HepG2 (cell line): Measurements from ENCODE around the gene FDXR. TPM values are rescaled to one million over a fixed set of nuclear protein-coding genes. Genes with fewer than 3 reads are reported as not detected.

ENCODE experiments used
- ATAC-seq: fragments of 200-7000 bp; cut with Tn5 transposase; 3 replicates; pipeline ENCODE4 v1.9.1; 2020; ENCODE audit warnings: mild to moderate bottlenecking, moderate library complexity
- BruUV-seq: library from RNA; stranded (reverse); fragments of 400-500 nt; replicated peaks from 2 replicates; lab custom pipeline; 2021; lab: Mats Ljungman, UMichigan
- CTCF ChIA-PET: fragments of 300-600 bp; formaldehyde crosslinking; extraction: SDS; loops from one replicate; lab custom pipeline; 2021; ENCODE audit warnings: low total read pairs, inconsistent platforms, low intra/inter-chr PET ratio; lab: Yijun Ruan, JAX
- POLR2A ChIA-PET: fragments of 350-600 bp; sonication (Branson Sonifier 250); formaldehyde crosslinking; loops from one replicate; lab custom pipeline; 2020; ENCODE audit warnings: antibody characterized with exemption, inconsistent platforms; lab: Yijun Ruan, JAX
- DNase-seq: peaks from one replicate; pipeline ENCODE4 v3.0.0-alpha.2; 2015; ENCODE audit warnings: low spot score
- FAIRE-seq: peaks from 3 replicates; lab custom pipeline; 2011; peaks lifted over from hg19 to GRCh38; lab: Jason Lieb, UNC
- H2AFZ ChIP-seq: one replicate; pipeline ENCODE4 v1.6.1; 2011; ENCODE audit warnings: low read length, inconsistent platforms
- H3K27ac ChIP-seq: fragments of 300-600 bp; 3 replicates; pipeline ENCODE4 v1.8.0; 2011; ENCODE audit warnings: mixed run types, mild to moderate bottlenecking, mixed read lengths, low read length, inconsistent platforms; ENCODE audit not compliant: insufficient read depth; ENCODE audit errors: extremely low read length
- H3K27me3 ChIP-seq, 2 experiments: fragments of 200-600 bp in 1 of 2; 2 replicates in 1 of 2; 3 replicates in 1 of 2; pipeline versions ENCODE4 v1.6.0 to v1.8.0; 2011; ENCODE audit warnings: low read length in 2 of 2, mild to moderate bottlenecking in 2 of 2, moderate library complexity in 2 of 2, inconsistent platforms in 1 of 2; ENCODE audit not compliant: insufficient read depth in 2 of 2, control insufficient read depth in 1 of 2
- H3K36me3 ChIP-seq, 2 experiments: fragments of 200-600 bp in 1 of 2; replicated peaks in 1 of 2; 2 replicates in 1 of 2; 3 replicates in 1 of 2; pipeline versions ENCODE4 v1.5.1 to v1.8.0; 2011; ENCODE audit warnings: low read length in 2 of 2, inconsistent platforms in 1 of 2; ENCODE audit not compliant: insufficient read depth in 2 of 2, control insufficient read depth in 1 of 2
- H3K4me1 ChIP-seq: 2 replicates; pipeline ENCODE4 v1.5.1; 2012; ENCODE audit warnings: low read length, inconsistent platforms; ENCODE audit not compliant: insufficient read depth
- H3K4me2 ChIP-seq: 2 replicates; pipeline ENCODE4 v1.6.0; 2011; ENCODE audit warnings: low read depth, low read length, inconsistent platforms
- H3K4me3 ChIP-seq, 3 experiments: fragments of 200-600 bp in 1 of 3; sonication (generic), shearing (Covaris generic) in 1 of 3; replicated peaks in 1 of 3; 2 replicates each; pipeline ENCODE4 v1.5.1; 2011 to 2016; ENCODE audit warnings: low read length in 3 of 3, inconsistent platforms in 2 of 3, low read depth in 2 of 3, mild to moderate bottlenecking in 2 of 3, control low read depth in 1 of 3, mixed read lengths in 1 of 3; ENCODE audit not compliant: insufficient read depth in 1 of 3
- H3K79me2 ChIP-seq: one replicate; pipeline ENCODE4 v1.6.1; 2011; ENCODE audit warnings: low read length, inconsistent platforms; ENCODE audit not compliant: insufficient read depth
- H3K9ac ChIP-seq: 2 replicates; pipeline ENCODE4 v1.6.0; 2011; ENCODE audit warnings: mild to moderate bottlenecking, low read depth, low read length, inconsistent platforms; ENCODE audit not compliant: insufficient read depth
- H3K9me3 ChIP-seq: 2 replicates; pipeline ENCODE4 v1.5.1; 2012; ENCODE audit warnings: mild to moderate bottlenecking, low read length
- H4K20me1 ChIP-seq: 2 replicates; pipeline ENCODE4 v1.6.0; 2011; ENCODE audit warnings: inconsistent platforms, mild to moderate bottlenecking, low read length, moderate library complexity; ENCODE audit not compliant: insufficient read depth
- BCL3 ChIP-seq: sonication (generic); formaldehyde crosslinking; IDR thresholded peaks from 2 replicates; pipeline ENCODE4 v1.5.1; 2020; ENCODE audit warnings: mild to moderate bottlenecking, missing genetic modification reagents, moderate library complexity
- FOXC1 ChIP-seq: sonication (generic); formaldehyde crosslinking; IDR thresholded peaks from 2 replicates; pipeline ENCODE4 v1.8.0; 2022; ENCODE audit warnings: mild to moderate bottlenecking, missing genetic modification reagents, borderline replicate concordance
- NCOA1 ChIP-seq: sonication (generic); formaldehyde crosslinking; IDR thresholded peaks from 2 replicates; pipeline ENCODE4 v1.9.0; 2021; ENCODE audit warnings: missing genetic modification reagents
- NR2F6 ChIP-seq, 2 experiments: IDR thresholded peaks; 2 replicates each; pipeline ENCODE4 v1.6.1; 2016; ENCODE audit warnings: antibody characterized with exemption in 1 of 2, mild to moderate bottlenecking in 1 of 2
- RARA ChIP-seq: IDR thresholded peaks from 2 replicates; pipeline ENCODE4 v1.6.1; 2016; ENCODE audit warnings: missing genetic modification reagents, missing compliant biosample characterization
- SP5 ChIP-seq: IDR thresholded peaks from 2 replicates; pipeline ENCODE4 v1.6.1; 2016; ENCODE audit warnings: low read depth, borderline replicate concordance
- ZBTB7A ChIP-seq: sonication (generic); formaldehyde crosslinking; IDR thresholded peaks from 2 replicates; pipeline ENCODE4 v1.8.0; 2022; ENCODE audit warnings: mild to moderate bottlenecking, missing genetic modification reagents
- ZNF121 ChIP-seq: sonication (generic); formaldehyde crosslinking; IDR thresholded peaks from 2 replicates; pipeline ENCODE4 v1.5.0; 2020; ENCODE audit warnings: mild to moderate bottlenecking, missing genetic modification reagents
- ZNF17 ChIP-seq: sonication (generic); formaldehyde crosslinking; IDR thresholded peaks from 2 replicates; pipeline ENCODE4 v1.5.0; 2020; ENCODE audit warnings: mild to moderate bottlenecking, missing genetic modification reagents
- ZNF274 ChIP-seq: sonication (generic); formaldehyde crosslinking; IDR thresholded peaks from 2 replicates; pipeline ENCODE4 v1.5.1; 2020; ENCODE audit warnings: mild to moderate bottlenecking, missing genetic modification reagents
- ZNF367 ChIP-seq: sonication (generic); formaldehyde crosslinking; IDR thresholded peaks from 2 replicates; pipeline ENCODE4 v1.4.0; 2020; ENCODE audit warnings: missing genetic modification reagents, borderline replicate concordance
- ZNF556 ChIP-seq: sonication (generic); formaldehyde crosslinking; IDR thresholded peaks from 2 replicates; pipeline ENCODE4 v1.4.0; 2020; ENCODE audit warnings: mild to moderate bottlenecking, missing genetic modification reagents, borderline replicate concordance
- ZNF746 ChIP-seq: sonication (generic); formaldehyde crosslinking; IDR thresholded peaks from 2 replicates; pipeline ENCODE4 v1.8.0; 2022; ENCODE audit warnings: mild to moderate bottlenecking, missing genetic modification reagents
- ZNF772 ChIP-seq: sonication (generic); formaldehyde crosslinking; IDR thresholded peaks from 2 replicates; pipeline ENCODE4 v1.5.0; 2020; ENCODE audit warnings: mild to moderate bottlenecking, missing genetic modification reagents
- ZNF878 ChIP-seq: sonication (generic); formaldehyde crosslinking; IDR thresholded peaks from 2 replicates; pipeline ENCODE4 v1.8.1; 2023; ENCODE audit warnings: mild to moderate bottlenecking, missing genetic modification reagents, moderate library complexity
- ZSCAN30 ChIP-seq: sonication (generic); formaldehyde crosslinking; IDR thresholded peaks from 2 replicates; pipeline ENCODE4 v1.5.0; 2020; ENCODE audit warnings: mild to moderate bottlenecking, missing genetic modification reagents
- WGBS: methylation state at CpG from one replicate; pipeline ENCODE4 v1.1.6; 2017; ENCODE audit warnings: low lambda C conversion rate; 5-methylcytosine and 5-hydroxymethylcytosine counted together
- in situ Hi-C: cut with HindIII; loops from 2 replicates; pipeline ENCODE4 v1.10.0; 2017; ENCODE audit warnings: low pct_unique_long_range_greater_than_20kb; ENCODE audit not compliant: extremely low pct_ligation_motif_present
- intact Hi-C: fragments of 100-400 bp; cut with micrococcal nuclease; formaldehyde crosslinking; loops from one replicate; pipeline ENCODE4 v1.10.0; 2022; ENCODE audit not compliant: unreplicated experiment
- polyA plus RNA-seq, 8 experiments: library from polyadenylated mRNA; depleted of rRNA in 3 of 8; stranded (reverse) in 7 of 8; unstranded in 1 of 8; fragments of >200 nt; fragmentation: Illumina TruSeq in 4 of 8; extraction: Trizol in 4 of 8; gene quantifications; 2 replicates each; pipeline versions ENCODE4 v1.2.1 to v1.2.3, GENCODE V29; 2011 to 2016; ENCODE audit warnings: low read depth in 4 of 8, missing spikeins in 1 of 8, mixed read lengths in 1 of 8; ENCODE audit not compliant: insufficient read depth in 1 of 8
- total RNA-seq, 5 experiments: library from RNA; depleted of rRNA; stranded (reverse); fragments of >200 nt; fragmentation: Illumina TruSeq; extraction: Trizol; gene quantifications; 2 replicates each; pipeline ENCODE4 v1.2.3, GENCODE V29; 2016; ENCODE audit warnings: low read depth in 1 of 5

FDXR gene
- total and polyA plus RNA-seq, 2 of the 13 experiments (the other 11 are each of a cell fraction or from before 2014, with no cell fraction given) = 23.4 to 116 TPM

- TF ChIP-seq ZNF274 (CRISPR knock-in tag) = 0 out of 2 replicates have a peak, but pooled peaks have one; percentile 41
- TF ChIP-seq ZNF121 (CRISPR knock-in tag) = peak; percentile 80
- TF ChIP-seq ZNF556 (CRISPR knock-in tag) = no peak
- TF ChIP-seq SP5 (CRISPR knock-in tag) = 0 out of 2 replicates have a peak, but pooled peaks have one; percentile 44
- 0 out of 2 replicates have a peak, but pooled peaks have one; percentile 17 for TF ChIP-seq FOXC1 (CRISPR knock-in tag)
Measured at GRCh38 chr17:74892974-74893911, 20.4 kb upstream of the FDXR start, which contains the start of gene FADS6 (continued).

- intact Hi-C loops (no loop called here), in situ Hi-C loops (no loop called here)
- Histone ChIP-seq H3K79me2 (no peaks in the 10 kb centered on the region), H3K9ac (no peak overlapping the region), H3K4me1 (peaks cover 26% of the 10 kb centered on the region), H2AFZ (no peak overlapping the region), H3K9me3 (no peaks in the 10 kb centered on the region), H3K27ac (no peak overlapping the region), H3K4me2 (no peak overlapping the region), H4K20me1 (no peaks in the 10 kb centered on the region), H3K27me3 (peaks cover 11 to 80% of the 10 kb centered on the region in 2 experiments), H3K4me3 (no peak overlapping the region), H3K36me3 (no peaks in the 10 kb centered on the region)
- CTCF ChIA-PET = no interaction called here
- ATAC-seq = peak; percentile 49
- FAIRE-seq = no peak
- no peak for DNase-seq
- no TSS peak for BruUV-seq
- 32% methylated on average over 17 of the region's 20 CpGs for WGBS
- POLR2A ChIA-PET = interaction anchor here (0.6 to 2.4 kb wide), 2 partner anchors 19 to 579 kb away, joined by 4 to 10 read pairs; partner anchors contain the start of gene FDXR
- TF ChIP-seq NR2F6 (IDR thresholded peaks at IDR 0.05) = peak; percentile 28; the same call in 1 of the 2 replicates
- no peak for TF ChIP-seq NR2F6 (CRISPR knock-in tag; IDR thresholded peaks at IDR 0.05)
- TF ChIP-seq RARA (CRISPR knock-in tag) = peak; percentile 1; the same call in 1 of the 2 replicates
- no peak for TF ChIP-seq ZNF878 (CRISPR knock-in tag)
- no peak for TF ChIP-seq ZNF746 (CRISPR knock-in tag)
- TF ChIP-seq ZSCAN30 (CRISPR knock-in tag) = no peak
- TF ChIP-seq ZNF772 = no peak
- TF ChIP-seq ZBTB7A (CRISPR knock-in tag) = 0 out of 2 replicates have a peak, but pooled peaks have one; percentile 19
- no peak for TF ChIP-seq NCOA1 (CRISPR knock-in tag)
- 0 out of 2 replicates have a peak, but pooled peaks have one; percentile 17 for TF ChIP-seq BCL3 (CRISPR knock-in tag)
- no peak for TF ChIP-seq ZNF367
- no peak for TF ChIP-seq ZNF17 (CRISPR knock-in tag)
Measured at GRCh38 chr17:74892013-74892841, 19.4 kb upstream of the FDXR start.
